ENCODE measurements around the gene PTGER2. TPM values are rescaled to one million over a fixed set of nuclear protein-coding genes. Genes with fewer than 3 reads are reported as not detected.

Gene PTGER2
- total and polyA plus RNA-seq, 2 of the 13 experiments (the other 11 are each of a cell fraction or from before 2014, with no cell fraction given): not detected

DNA sequence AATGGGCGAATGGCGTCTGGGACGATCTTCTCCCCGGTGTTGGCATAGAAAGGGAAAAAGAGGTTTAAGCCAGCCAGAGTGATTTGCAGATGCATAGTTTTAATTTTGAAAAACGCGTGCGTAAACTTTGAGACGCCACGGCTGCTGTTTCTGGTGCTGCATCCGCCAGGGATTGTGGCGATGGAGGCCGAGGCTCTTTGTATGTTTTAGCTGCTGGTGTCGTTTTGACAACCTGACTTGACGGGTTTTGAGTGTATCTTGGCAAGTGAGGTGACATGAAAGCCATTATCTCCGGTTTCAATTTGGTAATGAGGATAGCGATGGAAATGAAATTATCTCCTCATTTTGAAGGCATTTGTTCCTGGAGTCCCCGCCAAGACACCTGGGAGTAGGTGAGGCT lies 45.0 kb upstream of the PTGER2 start (continued):
- TF ChIP-seq, protein P1, sequence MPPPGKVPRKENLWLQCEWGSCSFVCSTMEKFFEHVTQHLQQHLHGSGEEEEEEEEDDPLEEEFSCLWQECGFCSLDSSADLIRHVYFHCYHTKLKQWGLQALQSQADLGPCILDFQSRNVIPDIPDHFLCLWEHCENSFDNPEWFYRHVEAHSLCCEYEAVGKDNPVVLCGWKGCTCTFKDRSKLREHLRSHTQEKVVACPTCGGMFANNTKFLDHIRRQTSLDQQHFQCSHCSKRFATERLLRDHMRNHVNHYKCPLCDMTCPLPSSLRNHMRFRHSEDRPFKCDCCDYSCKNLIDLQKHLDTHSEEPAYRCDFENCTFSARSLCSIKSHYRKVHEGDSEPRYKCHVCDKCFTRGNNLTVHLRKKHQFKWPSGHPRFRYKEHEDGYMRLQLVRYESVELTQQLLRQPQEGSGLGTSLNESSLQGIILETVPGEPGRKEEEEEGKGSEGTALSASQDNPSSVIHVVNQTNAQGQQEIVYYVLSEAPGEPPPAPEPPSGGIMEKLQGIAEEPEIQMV (CRISPR knock-in tag; IDR thresholded peaks at IDR 0.05; ENCODE audit: low read depth): no peak
- TF ChIP-seq SNAI1 (CRISPR knock-in tag; IDR thresholded peaks at IDR 0.05; ENCODE audit: borderline replicate concordance) (no peak), SMYD3 (CRISPR knock-in tag; IDR thresholded peaks at IDR 0.05) (no peak), SIN3A (IDR thresholded peaks at IDR 0.05; ENCODE audit: borderline replicate concordance, low read depth, low read length) (no peak), ZNF563 (CRISPR knock-in tag; IDR thresholded peaks at IDR 0.05) (no peak), ZFX (CRISPR knock-in tag; IDR thresholded peaks at IDR 0.05; ENCODE audit: low read depth) (no peak)
- TF ChIP-seq, protein P2, sequence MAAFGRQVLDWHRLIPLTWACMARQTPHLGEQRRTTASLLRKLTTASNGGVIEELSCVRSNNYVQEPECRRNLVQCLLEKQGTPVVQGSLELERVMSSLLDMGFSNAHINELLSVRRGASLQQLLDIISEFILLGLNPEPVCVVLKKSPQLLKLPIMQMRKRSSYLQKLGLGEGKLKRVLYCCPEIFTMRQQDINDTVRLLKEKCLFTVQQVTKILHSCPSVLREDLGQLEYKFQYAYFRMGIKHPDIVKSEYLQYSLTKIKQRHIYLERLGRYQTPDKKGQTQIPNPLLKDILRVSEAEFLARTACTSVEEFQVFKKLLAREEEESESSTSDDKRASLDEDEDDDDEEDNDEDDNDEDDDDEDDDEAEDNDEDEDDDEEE (CRISPR knock-in tag; IDR thresholded peaks at IDR 0.05): no peak
- TF ChIP-seq, protein P3, sequence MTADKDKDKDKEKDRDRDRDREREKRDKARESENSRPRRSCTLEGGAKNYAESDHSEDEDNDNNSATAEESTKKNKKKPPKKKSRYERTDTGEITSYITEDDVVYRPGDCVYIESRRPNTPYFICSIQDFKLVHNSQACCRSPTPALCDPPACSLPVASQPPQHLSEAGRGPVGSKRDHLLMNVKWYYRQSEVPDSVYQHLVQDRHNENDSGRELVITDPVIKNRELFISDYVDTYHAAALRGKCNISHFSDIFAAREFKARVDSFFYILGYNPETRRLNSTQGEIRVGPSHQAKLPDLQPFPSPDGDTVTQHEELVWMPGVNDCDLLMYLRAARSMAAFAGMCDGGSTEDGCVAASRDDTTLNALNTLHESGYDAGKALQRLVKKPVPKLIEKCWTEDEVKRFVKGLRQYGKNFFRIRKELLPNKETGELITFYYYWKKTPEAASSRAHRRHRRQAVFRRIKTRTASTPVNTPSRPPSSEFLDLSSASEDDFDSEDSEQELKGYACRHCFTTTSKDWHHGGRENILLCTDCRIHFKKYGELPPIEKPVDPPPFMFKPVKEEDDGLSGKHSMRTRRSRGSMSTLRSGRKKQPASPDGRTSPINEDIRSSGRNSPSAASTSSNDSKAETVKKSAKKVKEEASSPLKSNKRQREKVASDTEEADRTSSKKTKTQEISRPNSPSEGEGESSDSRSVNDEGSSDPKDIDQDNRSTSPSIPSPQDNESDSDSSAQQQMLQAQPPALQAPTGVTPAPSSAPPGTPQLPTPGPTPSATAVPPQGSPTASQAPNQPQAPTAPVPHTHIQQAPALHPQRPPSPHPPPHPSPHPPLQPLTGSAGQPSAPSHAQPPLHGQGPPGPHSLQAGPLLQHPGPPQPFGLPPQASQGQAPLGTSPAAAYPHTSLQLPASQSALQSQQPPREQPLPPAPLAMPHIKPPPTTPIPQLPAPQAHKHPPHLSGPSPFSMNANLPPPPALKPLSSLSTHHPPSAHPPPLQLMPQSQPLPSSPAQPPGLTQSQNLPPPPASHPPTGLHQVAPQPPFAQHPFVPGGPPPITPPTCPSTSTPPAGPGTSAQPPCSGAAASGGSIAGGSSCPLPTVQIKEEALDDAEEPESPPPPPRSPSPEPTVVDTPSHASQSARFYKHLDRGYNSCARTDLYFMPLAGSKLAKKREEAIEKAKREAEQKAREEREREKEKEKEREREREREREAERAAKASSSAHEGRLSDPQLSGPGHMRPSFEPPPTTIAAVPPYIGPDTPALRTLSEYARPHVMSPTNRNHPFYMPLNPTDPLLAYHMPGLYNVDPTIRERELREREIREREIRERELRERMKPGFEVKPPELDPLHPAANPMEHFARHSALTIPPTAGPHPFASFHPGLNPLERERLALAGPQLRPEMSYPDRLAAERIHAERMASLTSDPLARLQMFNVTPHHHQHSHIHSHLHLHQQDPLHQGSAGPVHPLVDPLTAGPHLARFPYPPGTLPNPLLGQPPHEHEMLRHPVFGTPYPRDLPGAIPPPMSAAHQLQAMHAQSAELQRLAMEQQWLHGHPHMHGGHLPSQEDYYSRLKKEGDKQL (CRISPR knock-in tag; IDR thresholded peaks at IDR 0.05; ENCODE audit: low read depth): no peak
